WTC11 (cell line): ENCODE data around the gene SINHCAF. TPM values are rescaled to one million over a fixed set of nuclear protein-coding genes. Genes with fewer than 3 reads are reported as not detected.

Experiments
- ATAC-seq: fragments of 200-7000 bp; cut with Tn5 transposase; 2 replicates; pipeline ENCODE4 v1.10.0; 2021; ENCODE audit warnings: mild to moderate bottlenecking, moderate library complexity
- CTCF ChIA-PET: fragments of 300-600 bp; sonication (Branson Sonifier 250); formaldehyde crosslinking; loops from one replicate; lab custom pipeline; 2021; ENCODE audit warnings: antibody characterized with exemption; lab: Charles Lee
- POLR2A ChIA-PET: fragments of 350-600 bp; sonication (Branson Sonifier 250); formaldehyde crosslinking; loops from one replicate; lab custom pipeline; 2021; ENCODE audit warnings: antibody characterized with exemption; lab: Charles Lee
- DNase-seq: peaks from one replicate; pipeline ENCODE4 v3.0.0; 2021; ENCODE audit warnings: low spot score
- H3K27ac Mint-ChIP-seq: 2 replicates; pipeline ENCODE4 v1.8.0; 2021; ENCODE audit warnings: mixed read lengths
- H3K27me3 Mint-ChIP-seq: 2 replicates; pipeline ENCODE4 v1.8.0; 2021; ENCODE audit warnings: low read depth, mild to moderate bottlenecking, moderate library complexity, mixed read lengths
- H3K36me3 Mint-ChIP-seq: 2 replicates; pipeline ENCODE4 v1.8.0; 2021; ENCODE audit warnings: mixed read lengths
- H3K4me1 Mint-ChIP-seq: 2 replicates; pipeline ENCODE4 v1.8.0; 2022; ENCODE audit warnings: mixed read lengths
- H3K4me3 Mint-ChIP-seq: 2 replicates; pipeline ENCODE4 v1.8.0; 2021; ENCODE audit warnings: mild to moderate bottlenecking, moderate library complexity, mixed read lengths
- H3K9me3 Mint-ChIP-seq: 2 replicates; pipeline ENCODE4 v1.8.0; 2021; ENCODE audit warnings: mixed read lengths
- CREB1 ChIP-seq: sonication (generic); formaldehyde crosslinking; IDR thresholded peaks from 2 replicates; pipeline ENCODE4 v1.8.0; 2023; ENCODE audit warnings: mild to moderate bottlenecking, missing genetic modification reagents
- ESRRA ChIP-seq: sonication (generic); formaldehyde crosslinking; IDR thresholded peaks from 2 replicates; pipeline ENCODE4 v1.8.1; 2022; ENCODE audit warnings: mild to moderate bottlenecking, missing genetic modification reagents, borderline replicate concordance
- GRHL2 ChIP-seq: fragments of 250-450 bp; sonication (Bioruptor Pico); IDR thresholded peaks from 2 replicates; pipeline ENCODE4 v1.8.0; 2022; ENCODE audit warnings: mild to moderate bottlenecking, moderate library complexity; ENCODE audit not compliant: insufficient replicate concordance, severe bottlenecking
- GTF2I ChIP-seq: fragments of 250-450 bp; sonication (Bioruptor Pico); conservative IDR thresholded peaks from 2 replicates; pipeline ENCODE4 v1.4.0; 2021; ENCODE audit warnings: mild to moderate bottlenecking
- NFE2L1 ChIP-seq: sonication (generic); formaldehyde crosslinking; IDR thresholded peaks from 2 replicates; pipeline ENCODE4 v1.8.1; 2023; ENCODE audit warnings: missing genetic modification reagents
- NR1H2 ChIP-seq: sonication (generic); formaldehyde crosslinking; IDR thresholded peaks from 2 replicates; pipeline ENCODE4 v1.9.0; 2021; ENCODE audit warnings: mild to moderate bottlenecking, moderate library complexity, missing genetic modification reagents
- OVOL2 ChIP-seq: fragments of 250-450 bp; sonication (Bioruptor Pico); IDR thresholded peaks from 2 replicates; pipeline ENCODE4 v1.9.0; 2021; ENCODE audit warnings: mild to moderate bottlenecking, borderline replicate concordance
- ZBTB21 ChIP-seq: sonication (generic); formaldehyde crosslinking; IDR thresholded peaks from 2 replicates; pipeline ENCODE4 v1.8.1; 2023; ENCODE audit warnings: mild to moderate bottlenecking, missing genetic modification reagents, borderline replicate concordance
- ZNF263 ChIP-seq: sonication (generic); formaldehyde crosslinking; IDR thresholded peaks from 2 replicates; pipeline ENCODE4 v1.8.1; 2022; ENCODE audit warnings: low read depth, mild to moderate bottlenecking, moderate library complexity, missing genetic modification reagents
- ZNF317 ChIP-seq: sonication (generic); formaldehyde crosslinking; IDR thresholded peaks from 2 replicates; pipeline ENCODE4 v1.8.1; 2023; ENCODE audit warnings: low read depth, mild to moderate bottlenecking, moderate library complexity, missing genetic modification reagents, borderline replicate concordance
- total RNA-seq: library from RNA; stranded (reverse); gene quantifications from 3 replicates; pipeline ENCODE4 v1.2.3, GENCODE V29; 2021
- TF ChIP-seq, protein P1 (sequence below): fragments of 250-450 bp; sonication (Bioruptor Pico); IDR thresholded peaks from 2 replicates; pipeline ENCODE4 v1.9.0; 2021; ENCODE audit warnings: moderate library complexity, mild to moderate bottlenecking, inconsistent platforms, borderline replicate concordance
- TF ChIP-seq, protein P2 (sequence below): fragments of 200-600 bp; IDR thresholded peaks from 2 replicates; pipeline ENCODE4 v1.8.0; 2022; ENCODE audit warnings: antibody characterized with exemption
- TF ChIP-seq, protein P3 (sequence below): sonication (generic); formaldehyde crosslinking; IDR thresholded peaks from 2 replicates; pipeline ENCODE4 v1.8.1; 2022; ENCODE audit warnings: low read depth, mild to moderate bottlenecking, moderate library complexity, missing genetic modification reagents, borderline replicate concordance
- TF ChIP-seq, protein P4 (sequence below): sonication (generic); formaldehyde crosslinking; IDR thresholded peaks from 2 replicates; pipeline ENCODE4 v1.8.1; 2022; ENCODE audit warnings: low read depth, missing genetic modification reagents, borderline replicate concordance
- TF ChIP-seq, protein P5 (sequence below): sonication (generic); formaldehyde crosslinking; IDR thresholded peaks from 2 replicates; pipeline ENCODE4 v1.8.0; 2023; ENCODE audit warnings: missing genetic modification reagents, mild to moderate bottlenecking, borderline replicate concordance
- TF ChIP-seq, protein P6 (sequence below): sonication (generic); formaldehyde crosslinking; IDR thresholded peaks from 2 replicates; pipeline ENCODE4 v1.8.1; 2022; ENCODE audit warnings: missing genetic modification reagents, borderline replicate concordance
- TF ChIP-seq, protein P7 (sequence below): sonication (generic); formaldehyde crosslinking; IDR thresholded peaks from 2 replicates; pipeline ENCODE4 v1.8.0; 2022; ENCODE audit warnings: mild to moderate bottlenecking, missing genetic modification reagents

SINHCAF gene
- total RNA-seq, 1 experiment from 2014 or later = 407 TPM

DNA sequence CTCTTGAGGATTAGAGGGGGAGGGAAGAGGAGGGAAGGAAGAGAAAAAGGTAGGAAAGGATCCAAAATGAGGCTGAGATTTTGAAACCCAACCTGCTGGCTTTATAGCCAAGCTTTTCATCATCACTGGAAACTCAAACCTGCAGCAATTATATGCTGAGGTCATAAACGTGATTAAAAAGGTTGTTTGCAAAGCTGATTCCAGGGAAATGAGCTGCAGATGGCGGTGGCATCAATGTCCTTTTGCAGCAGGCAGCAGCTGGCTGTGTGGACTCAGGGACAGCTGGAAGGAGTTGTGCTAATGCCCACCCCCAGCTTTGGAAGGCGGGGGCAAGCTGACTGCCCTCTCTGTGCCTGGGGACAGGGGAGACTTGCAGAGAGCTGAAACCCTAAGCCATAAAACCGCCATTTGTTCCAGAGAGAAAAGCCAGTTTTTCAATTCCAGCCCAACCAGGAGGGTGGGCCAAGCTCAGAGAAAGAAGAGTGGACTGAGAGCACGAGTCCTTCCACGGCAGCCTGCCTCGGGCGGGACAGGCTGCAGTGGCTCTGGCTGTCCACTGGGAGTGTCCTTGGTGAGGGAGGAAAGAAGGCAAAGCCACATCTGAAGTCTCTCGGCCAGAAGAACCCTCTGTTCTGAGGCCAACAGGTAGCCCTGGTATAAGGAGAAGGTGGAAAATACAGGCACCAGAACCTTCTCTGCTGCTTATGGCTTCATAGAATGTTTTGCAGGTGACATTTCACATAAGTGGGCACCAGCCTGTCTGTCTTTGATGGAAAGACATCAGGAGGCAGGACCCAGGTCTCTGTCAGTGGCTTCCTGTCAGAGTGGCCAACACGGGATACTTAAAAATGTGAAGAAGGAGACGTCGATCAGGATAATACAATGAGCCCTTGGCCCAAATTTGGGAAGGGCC lies 90.7 kb downstream of the SINHCAF start:
- peaks cover 4% of the 10 kb centered on the region; the same call in 1 of the 2 replicates for H3K27me3 Mint-ChIP-seq
- TF ChIP-seq, protein P1, sequence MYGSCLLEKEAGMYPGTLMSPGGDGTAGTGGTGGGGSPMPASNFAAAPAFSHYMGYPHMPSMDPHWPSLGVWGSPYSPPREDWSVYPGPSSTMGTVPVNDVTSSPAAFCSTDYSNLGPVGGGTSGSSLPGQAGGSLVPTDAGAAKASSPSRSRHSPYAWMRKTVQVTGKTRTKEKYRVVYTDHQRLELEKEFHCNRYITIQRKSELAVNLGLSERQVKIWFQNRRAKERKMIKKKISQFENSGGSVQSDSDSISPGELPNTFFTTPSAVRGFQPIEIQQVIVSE (CRISPR knock-in tag) = no peak
- TF ChIP-seq, protein P2, sequence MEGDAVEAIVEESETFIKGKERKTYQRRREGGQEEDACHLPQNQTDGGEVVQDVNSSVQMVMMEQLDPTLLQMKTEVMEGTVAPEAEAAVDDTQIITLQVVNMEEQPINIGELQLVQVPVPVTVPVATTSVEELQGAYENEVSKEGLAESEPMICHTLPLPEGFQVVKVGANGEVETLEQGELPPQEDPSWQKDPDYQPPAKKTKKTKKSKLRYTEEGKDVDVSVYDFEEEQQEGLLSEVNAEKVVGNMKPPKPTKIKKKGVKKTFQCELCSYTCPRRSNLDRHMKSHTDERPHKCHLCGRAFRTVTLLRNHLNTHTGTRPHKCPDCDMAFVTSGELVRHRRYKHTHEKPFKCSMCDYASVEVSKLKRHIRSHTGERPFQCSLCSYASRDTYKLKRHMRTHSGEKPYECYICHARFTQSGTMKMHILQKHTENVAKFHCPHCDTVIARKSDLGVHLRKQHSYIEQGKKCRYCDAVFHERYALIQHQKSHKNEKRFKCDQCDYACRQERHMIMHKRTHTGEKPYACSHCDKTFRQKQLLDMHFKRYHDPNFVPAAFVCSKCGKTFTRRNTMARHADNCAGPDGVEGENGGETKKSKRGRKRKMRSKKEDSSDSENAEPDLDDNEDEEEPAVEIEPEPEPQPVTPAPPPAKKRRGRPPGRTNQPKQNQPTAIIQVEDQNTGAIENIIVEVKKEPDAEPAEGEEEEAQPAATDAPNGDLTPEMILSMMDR = peak; percentile 38; the same call in 1 of the 2 replicates
- H3K9me3 Mint-ChIP-seq = peaks cover 8% of the 10 kb centered on the region
- DNase-seq = peak; percentile 61
- H3K27ac Mint-ChIP-seq = no peak overlapping the region
- no peak overlapping the region for H3K4me3 Mint-ChIP-seq
- H3K36me3 Mint-ChIP-seq = peaks cover 4% of the 10 kb centered on the region; the same call in 1 of the 2 replicates
- peak; percentile 89 for ATAC-seq
- peaks cover 9% of the 10 kb centered on the region; the same call in 1 of the 2 replicates for H3K4me1 Mint-ChIP-seq
- ChIA-PET CTCF (interaction anchor here (0.6 to 2.7 kb wide), 17 partner anchors 9 to 388 kb away, joined by 3 to 11 read pairs (median 5); partner anchors contain the start of gene DDX11), POLR2A (interaction anchor here (0.7 kb wide), 1 partner anchor 103 kb away, joined by 5 read pairs; no protein-coding TSS in a partner anchor)

DNA sequence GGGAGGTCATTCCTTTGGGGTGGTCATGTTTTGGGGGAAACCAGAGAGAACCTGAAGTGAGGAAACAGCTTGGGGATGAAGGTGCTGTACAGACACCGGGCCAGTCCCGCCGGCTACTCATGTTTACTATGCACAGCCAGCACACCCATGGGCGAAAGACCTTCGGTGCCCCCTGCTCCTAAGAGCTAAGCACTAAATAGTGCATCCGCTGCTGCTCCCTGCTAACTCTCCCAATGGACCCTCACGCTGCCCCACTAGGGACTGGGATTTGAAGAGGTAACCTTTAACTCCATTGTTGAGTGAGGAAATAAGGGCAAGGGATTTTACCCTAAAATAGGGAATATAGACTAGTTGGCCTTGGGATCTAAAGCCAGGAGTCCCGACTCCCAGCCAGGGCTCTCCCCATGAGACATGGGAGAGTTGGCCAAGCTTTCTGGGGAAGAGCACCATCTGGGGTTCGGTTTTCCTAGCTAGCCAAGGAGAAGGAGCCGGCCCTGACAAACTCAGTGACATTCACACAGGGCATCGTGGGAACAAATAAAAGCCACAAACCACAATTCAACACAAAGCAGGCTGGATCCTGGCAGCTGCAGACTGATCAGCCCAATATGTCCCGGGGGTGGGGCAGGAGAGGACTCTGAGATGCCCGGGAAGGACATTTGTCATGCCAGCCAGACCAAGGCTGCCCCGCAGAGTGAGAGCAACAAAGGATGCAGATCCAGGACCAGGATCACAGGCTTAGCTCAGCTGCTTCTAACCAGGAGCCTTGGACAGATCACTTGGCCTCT lies 91.7 kb downstream of the SINHCAF start:
- ChIA-PET POLR2A (no interaction called here), CTCF (interaction anchor here (0.8 to 2.7 kb wide), 10 partner anchors 8 to 387 kb away, joined by 3 to 11 read pairs (median 6); no protein-coding TSS in a partner anchor)
- Mint-ChIP-seq H3K27ac (no peak overlapping the region), H3K27me3 (peaks cover 4% of the 10 kb centered on the region; the same call in 1 of the 2 replicates), H3K36me3 (peaks cover 4% of the 10 kb centered on the region; the same call in 1 of the 2 replicates), H3K9me3 (peaks cover 8% of the 10 kb centered on the region), H3K4me3 (no peak overlapping the region), H3K4me1 (peaks cover 9% of the 10 kb centered on the region; the same call in 1 of the 2 replicates)
- ATAC-seq = no peak
- no peak for DNase-seq
- no peak for TF ChIP-seq NR1H2
- TF ChIP-seq OVOL2 (CRISPR knock-in tag) = no peak
- TF ChIP-seq, protein P3, sequence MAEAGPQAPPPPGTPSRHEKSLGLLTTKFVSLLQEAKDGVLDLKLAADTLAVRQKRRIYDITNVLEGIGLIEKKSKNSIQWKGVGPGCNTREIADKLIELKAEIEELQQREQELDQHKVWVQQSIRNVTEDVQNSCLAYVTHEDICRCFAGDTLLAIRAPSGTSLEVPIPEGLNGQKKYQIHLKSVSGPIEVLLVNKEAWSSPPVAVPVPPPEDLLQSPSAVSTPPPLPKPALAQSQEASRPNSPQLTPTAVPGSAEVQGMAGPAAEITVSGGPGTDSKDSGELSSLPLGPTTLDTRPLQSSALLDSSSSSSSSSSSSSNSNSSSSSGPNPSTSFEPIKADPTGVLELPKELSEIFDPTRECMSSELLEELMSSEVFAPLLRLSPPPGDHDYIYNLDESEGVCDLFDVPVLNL (CRISPR knock-in tag) = no peak
- TF ChIP-seq ZBTB21 (CRISPR knock-in tag) = no peak
- TF ChIP-seq NFE2L1 (CRISPR knock-in tag) = no peak
- TF ChIP-seq, protein P4, sequence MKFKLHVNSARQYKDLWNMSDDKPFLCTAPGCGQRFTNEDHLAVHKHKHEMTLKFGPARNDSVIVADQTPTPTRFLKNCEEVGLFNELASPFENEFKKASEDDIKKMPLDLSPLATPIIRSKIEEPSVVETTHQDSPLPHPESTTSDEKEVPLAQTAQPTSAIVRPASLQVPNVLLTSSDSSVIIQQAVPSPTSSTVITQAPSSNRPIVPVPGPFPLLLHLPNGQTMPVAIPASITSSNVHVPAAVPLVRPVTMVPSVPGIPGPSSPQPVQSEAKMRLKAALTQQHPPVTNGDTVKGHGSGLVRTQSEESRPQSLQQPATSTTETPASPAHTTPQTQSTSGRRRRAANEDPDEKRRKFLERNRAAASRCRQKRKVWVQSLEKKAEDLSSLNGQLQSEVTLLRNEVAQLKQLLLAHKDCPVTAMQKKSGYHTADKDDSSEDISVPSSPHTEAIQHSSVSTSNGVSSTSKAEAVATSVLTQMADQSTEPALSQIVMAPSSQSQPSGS = no peak
- TF ChIP-seq GRHL2 (CRISPR knock-in tag) = no peak
- TF ChIP-seq, protein P5, sequence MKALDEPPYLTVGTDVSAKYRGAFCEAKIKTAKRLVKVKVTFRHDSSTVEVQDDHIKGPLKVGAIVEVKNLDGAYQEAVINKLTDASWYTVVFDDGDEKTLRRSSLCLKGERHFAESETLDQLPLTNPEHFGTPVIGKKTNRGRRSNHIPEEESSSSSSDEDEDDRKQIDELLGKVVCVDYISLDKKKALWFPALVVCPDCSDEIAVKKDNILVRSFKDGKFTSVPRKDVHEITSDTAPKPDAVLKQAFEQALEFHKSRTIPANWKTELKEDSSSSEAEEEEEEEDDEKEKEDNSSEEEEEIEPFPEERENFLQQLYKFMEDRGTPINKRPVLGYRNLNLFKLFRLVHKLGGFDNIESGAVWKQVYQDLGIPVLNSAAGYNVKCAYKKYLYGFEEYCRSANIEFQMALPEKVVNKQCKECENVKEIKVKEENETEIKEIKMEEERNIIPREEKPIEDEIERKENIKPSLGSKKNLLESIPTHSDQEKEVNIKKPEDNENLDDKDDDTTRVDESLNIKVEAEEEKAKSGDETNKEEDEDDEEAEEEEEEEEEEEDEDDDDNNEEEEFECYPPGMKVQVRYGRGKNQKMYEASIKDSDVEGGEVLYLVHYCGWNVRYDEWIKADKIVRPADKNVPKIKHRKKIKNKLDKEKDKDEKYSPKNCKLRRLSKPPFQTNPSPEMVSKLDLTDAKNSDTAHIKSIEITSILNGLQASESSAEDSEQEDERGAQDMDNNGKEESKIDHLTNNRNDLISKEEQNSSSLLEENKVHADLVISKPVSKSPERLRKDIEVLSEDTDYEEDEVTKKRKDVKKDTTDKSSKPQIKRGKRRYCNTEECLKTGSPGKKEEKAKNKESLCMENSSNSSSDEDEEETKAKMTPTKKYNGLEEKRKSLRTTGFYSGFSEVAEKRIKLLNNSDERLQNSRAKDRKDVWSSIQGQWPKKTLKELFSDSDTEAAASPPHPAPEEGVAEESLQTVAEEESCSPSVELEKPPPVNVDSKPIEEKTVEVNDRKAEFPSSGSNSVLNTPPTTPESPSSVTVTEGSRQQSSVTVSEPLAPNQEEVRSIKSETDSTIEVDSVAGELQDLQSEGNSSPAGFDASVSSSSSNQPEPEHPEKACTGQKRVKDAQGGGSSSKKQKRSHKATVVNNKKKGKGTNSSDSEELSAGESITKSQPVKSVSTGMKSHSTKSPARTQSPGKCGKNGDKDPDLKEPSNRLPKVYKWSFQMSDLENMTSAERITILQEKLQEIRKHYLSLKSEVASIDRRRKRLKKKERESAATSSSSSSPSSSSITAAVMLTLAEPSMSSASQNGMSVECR (CRISPR knock-in tag) = no peak
- TF ChIP-seq, protein P6, sequence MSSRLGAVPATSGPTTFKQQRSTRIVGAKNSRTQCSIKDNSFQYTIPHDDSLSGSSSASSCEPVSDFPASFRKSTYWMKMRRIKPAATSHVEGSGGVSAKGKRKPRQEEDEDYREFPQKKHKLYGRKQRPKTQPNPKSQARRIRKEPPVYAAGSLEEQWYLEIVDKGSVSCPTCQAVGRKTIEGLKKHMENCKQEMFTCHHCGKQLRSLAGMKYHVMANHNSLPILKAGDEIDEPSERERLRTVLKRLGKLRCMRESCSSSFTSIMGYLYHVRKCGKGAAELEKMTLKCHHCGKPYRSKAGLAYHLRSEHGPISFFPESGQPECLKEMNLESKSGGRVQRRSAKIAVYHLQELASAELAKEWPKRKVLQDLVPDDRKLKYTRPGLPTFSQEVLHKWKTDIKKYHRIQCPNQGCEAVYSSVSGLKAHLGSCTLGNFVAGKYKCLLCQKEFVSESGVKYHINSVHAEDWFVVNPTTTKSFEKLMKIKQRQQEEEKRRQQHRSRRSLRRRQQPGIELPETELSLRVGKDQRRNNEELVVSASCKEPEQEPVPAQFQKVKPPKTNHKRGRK (CRISPR knock-in tag) = no peak
- TF ChIP-seq ESRRA (CRISPR knock-in tag) = no peak
- TF ChIP-seq CREB1 (CRISPR knock-in tag) = no peak
- no peak for TF ChIP-seq GTF2I
- TF ChIP-seq ZNF263 = no peak
- TF ChIP-seq ZNF317 = no peak
- TF ChIP-seq, protein P7, sequence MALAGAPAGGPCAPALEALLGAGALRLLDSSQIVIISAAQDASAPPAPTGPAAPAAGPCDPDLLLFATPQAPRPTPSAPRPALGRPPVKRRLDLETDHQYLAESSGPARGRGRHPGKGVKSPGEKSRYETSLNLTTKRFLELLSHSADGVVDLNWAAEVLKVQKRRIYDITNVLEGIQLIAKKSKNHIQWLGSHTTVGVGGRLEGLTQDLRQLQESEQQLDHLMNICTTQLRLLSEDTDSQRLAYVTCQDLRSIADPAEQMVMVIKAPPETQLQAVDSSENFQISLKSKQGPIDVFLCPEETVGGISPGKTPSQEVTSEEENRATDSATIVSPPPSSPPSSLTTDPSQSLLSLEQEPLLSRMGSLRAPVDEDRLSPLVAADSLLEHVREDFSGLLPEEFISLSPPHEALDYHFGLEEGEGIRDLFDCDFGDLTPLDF (CRISPR knock-in tag) = no peak
